GM18519 (cell line): ENCODE measurements around the gene HSBP1L1.

Experiments used
- ATAC-seq: cut with Tn5 transposase; IDR thresholded peaks from one replicate; pipeline ENCODE4 v1.9.1; 2021; ENCODE audit warnings: mild to moderate bottlenecking, moderate library complexity; ENCODE audit not compliant: unreplicated experiment, low FRiP score

HSBP1L1 gene

DNA sequence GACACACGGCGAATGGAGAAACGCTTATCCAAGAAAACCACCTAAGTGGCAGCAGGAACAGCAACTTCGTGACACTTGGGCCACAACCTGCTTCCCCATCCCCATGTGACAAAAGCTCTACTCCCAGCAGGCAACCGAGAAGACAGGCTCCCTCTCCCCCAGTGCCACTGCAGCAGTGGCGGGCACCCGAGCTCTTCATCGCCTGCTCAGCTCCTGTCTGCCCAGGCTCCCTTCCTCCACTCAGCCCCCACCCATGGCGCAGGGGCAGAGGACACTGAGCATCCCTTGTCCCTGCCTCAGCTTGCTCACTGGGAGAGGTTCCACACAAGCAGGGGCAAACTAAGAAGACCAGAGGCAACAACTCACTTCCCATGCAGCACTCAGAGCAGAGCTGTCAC lies 35.9 kb upstream of the HSBP1L1 start:
- ATAC-seq: no peak

- ATAC-seq: no peak
Measured at GRCh38 chr18:79930020-79930642, 34.3 kb upstream of the HSBP1L1 start.

DNA sequence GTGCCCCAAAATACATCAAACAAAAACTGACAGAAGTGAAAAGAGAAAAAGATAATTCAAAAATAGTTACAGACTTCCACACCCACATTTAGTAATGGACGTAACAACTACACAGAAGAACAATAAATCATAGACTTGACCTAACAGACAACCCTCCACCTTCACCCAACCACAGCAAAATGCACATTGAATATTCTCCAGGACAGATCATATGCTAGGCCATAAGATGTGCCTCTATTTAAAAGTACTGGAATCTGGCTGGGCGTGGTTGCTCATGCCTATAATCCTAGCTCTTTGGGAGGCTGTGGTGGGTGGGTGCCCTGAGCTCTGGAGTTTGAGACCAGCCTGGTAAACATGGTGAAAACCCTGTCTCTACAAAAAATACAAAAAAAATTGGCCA lies 33.0 kb upstream of the HSBP1L1 start:
- ATAC-seq: no peak

DNA sequence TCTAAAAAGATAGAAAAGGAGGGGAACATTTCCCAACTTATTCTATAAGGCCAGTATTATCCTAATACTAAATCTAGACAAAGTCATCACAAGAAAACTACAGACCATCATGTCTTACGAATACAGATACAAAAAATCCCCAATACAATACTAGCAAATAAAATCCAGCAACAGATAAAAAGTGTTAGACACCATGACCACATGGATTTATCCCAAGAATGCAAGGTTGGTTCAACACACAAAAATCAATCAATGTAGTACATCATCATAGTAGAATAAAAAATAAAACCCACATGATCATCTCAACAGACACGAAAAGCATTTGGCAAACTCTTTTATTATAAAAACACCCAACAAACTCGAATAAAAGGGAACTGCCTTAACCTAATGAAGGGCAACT lies 31.5 kb upstream of the HSBP1L1 start:
- ATAC-seq: no peak

- no peak for ATAC-seq
Measured at GRCh38 chr18:79933765-79934164, 30.7 kb upstream of the HSBP1L1 start.

- ATAC-seq: no peak
Measured at GRCh38 chr18:79934311-79935097, 29.9 kb upstream of the HSBP1L1 start.

DNA sequence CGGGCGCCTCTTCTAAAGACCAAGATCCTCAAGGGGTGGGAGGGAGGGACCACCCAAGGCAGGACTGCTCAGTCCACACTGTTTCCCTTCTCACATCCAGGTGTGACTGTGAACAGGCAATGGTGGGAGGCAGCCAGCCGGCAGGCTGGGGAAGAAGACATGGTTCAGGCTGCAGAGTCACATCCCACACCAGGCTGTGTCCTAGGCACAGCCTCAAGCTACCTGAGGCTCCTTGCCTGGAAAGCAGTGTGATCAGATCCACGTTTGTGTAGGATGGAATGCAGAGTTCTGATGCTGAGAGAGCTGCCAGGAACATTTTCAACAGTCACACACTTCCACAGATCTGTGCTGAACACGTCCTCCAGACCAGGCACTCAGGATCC lies 29.4 kb upstream of the HSBP1L1 start:
- no peak for ATAC-seq

DNA sequence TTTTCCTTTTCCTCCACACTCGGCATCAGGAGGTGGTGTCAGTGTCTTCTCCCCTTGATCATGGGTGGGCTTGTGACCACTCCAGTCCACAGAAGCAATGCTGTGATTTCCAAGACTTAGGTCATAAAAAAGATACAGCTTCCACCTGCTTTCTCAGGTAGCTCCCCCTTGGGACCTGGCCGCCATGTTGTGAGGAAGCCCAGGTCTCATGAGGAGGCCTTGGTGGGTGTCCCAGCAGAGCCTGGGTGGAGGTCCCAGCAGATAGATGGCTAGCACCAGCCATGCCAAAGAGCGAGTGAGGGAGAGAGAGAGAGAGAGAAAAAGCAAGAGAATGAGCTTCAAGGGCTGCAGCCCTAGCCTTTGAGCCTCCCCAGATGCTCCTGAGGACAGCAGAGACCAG lies 28.9 kb upstream of the HSBP1L1 start:
- no peak for ATAC-seq

DNA sequence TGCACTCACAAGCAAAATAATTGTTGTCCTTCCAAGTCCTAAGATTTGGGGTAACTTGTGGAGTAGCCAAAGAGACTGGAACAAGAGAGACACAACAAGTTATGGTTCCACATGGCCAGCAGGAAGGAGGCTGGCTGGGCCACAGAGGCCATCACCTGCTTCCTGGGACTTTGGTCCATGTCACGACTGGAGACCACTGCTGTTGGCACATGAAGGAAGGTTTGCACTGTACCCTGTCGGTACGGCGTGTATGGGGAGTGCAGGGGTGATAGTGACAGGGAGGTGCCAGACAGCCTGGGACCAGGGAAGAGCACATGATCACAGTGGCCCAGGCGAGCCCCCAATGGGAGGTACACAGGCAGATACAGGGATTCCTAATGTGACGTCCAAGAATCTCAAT lies 28.5 kb upstream of the HSBP1L1 start:
- no peak for ATAC-seq

DNA sequence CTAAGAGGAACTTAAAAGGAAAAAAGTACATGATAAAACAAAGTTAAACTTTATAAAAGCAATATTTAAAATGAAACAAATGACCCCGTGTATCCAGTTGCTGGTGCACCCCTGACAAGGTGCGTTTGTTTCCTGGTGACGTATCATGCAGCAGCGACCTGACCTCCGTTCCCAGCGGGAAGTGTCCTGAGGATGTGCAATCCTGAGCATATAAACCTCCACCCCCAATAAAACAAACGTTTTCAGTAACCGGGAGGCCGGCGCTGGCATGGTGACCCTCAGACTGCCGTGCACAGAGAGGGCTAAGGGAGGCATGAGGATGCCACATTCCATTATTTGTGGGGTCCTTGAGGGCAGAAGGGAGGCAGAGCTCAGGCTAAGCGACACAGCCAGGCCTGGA lies 27.8 kb upstream of the HSBP1L1 start:
- no peak for ATAC-seq

DNA sequence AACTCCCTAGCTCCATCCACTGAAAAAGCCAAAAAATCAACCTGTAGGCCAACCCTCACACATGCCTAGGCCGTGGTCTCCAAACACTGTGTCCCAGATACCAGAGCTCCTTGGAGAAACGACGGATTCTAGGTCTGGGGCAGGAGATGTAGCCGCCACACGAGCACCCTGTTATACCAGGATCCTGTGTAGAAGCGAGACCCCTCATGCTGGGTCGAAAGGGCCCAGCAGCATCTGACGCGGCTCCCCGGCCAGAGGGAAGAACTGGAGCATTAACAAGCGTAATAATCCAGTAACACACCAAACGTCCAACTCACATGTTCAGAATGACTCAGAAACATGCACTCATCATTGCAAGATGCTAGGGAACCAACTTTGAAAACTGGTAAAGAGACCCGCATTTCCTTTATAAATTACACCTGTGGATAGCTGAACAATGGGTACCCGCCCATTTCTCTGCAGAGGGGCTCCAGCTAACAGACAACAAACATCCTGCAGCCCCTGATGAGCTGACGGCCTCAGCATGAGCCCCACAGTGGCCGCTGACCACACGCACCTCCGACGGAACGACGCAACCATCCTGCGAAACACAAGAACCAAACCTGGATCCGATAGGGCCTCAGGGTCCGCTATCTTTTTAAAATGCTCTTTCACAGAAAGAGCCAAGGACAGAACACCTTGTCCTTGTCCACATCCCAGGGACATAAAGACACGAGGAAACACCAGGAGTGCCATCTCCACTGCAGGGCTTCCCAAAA lies 27.2 kb upstream of the HSBP1L1 start:
- ATAC-seq: no peak

DNA sequence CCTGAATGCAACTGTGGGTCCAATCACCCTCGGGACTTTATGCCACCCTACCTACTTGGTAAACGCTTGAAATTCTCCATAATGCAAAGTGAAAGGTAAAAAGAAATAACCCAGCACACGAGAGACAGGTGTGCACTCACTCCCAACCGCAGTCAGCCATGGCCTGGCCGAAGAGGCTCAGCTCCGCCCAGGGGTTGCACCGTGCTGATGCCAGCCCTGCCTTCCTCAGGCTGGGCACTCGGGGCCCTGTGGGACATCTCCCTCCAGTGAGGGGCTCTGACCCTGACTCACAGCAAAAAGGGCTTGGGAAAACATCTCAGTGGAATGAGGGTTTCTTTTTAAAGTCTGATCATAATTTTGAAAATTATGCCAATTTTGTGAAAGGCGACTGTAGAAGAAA lies 26.2 kb upstream of the HSBP1L1 start:
- no peak for ATAC-seq

DNA sequence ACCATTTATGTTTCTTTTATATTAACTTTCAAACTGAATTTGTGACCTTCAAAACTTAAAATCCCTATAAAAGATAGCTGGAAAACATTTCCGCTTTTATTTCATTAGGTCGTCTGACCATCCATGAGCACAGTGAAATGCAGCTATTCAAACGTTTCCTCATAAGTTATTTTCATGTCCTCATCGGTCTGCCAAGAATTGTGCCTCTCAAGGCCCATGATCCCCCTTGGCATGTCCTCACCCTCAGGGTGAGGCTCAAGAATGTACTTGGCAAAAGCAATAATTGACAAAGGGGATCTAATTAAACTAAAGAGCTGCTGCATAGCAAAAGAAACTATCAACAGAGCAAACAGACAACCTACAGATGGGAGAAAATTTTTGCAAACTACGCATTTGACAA lies 25.3 kb upstream of the HSBP1L1 start:
- no peak for ATAC-seq

DNA sequence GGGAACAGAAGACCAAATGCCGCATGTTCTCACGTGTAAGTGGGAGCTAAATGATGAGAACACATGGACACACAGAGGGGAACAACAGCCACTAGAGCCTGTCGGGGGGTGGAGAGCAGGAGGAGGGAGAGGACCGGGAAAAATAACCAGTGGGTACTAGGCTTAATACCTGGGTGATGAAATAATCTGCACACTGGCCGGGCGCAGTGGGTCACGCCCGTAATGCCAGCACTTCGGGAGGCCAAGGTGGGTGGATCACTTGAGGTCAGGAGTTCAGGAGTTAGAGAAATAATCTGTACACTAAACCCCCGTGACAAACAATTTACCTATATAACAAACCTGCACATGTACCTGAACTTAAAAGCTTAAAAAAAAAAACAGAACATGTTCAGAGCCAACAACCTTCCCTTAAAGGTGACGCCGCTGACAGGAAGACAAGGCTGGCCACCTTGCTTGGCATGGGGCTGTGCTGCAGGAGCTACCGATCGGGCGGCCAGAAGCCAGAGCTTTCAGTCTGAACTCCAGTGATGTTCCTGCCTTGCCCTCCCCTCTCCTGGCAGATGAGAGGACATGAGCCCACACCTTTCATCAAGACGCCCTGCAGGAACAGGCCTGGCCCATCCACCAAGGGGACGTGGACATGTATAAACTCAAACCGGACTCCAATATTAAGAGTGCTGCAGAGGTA lies 24.2 kb upstream of the HSBP1L1 start:
- ATAC-seq: no peak

DNA sequence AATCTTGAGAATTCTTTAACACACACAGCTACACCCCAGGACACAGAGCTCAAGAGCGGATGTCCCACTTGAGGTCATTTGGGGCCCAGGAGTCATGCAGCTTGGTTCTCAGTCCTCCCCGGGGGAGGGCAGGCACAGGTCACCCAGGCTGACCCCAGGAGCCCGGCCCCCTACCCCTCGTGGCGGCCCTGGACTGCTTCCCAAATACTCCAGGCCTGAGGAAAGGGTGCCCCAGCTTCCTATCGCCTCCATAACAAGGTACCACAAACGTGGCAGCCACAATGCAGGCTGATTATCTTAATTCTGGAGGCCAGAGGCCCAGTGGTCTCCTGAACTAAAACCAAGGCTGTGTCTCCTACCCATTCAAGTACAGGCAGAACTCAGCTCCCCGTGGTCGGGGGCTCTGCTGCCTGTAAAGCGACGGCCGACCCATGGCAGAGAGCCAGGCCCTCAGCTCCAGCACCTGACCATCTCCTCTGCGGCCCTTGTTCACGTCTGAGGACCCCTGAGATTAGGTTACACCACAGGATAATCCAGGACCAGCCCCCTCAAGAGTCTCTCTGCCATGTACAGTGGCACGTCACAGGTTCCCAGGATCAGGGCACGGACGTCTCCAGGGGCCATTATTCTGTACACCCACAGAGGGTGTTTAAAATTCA lies 23.5 kb upstream of the HSBP1L1 start:
- ATAC-seq: no peak

GRCh38 chr18:79941473-79942119 lies 22.8 kb upstream of the HSBP1L1 start:
- ATAC-seq: no peak

DNA sequence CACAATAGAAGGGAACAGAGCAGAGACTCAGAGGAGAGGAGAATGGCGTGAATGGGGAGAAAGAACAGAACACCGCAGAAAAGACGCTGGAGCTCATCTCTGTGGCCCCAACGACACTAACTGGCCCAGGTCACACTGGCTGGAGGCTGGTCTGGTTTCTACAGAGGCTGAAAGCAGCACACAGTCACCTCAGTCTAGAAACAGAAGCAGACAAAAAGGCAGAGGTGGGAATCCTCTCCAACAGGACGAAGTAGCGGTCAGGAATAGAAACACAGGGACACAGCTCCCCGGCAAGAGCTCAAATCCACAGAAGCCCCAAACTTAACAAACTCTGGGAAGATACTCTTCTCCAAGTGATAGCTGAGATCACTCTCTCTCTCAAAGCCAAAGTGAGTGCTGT lies 22.2 kb upstream of the HSBP1L1 start:
- no peak for ATAC-seq

GRCh38 chr18:79942786-79943607 lies 21.4 kb upstream of the HSBP1L1 start:
- no peak for ATAC-seq

DNA sequence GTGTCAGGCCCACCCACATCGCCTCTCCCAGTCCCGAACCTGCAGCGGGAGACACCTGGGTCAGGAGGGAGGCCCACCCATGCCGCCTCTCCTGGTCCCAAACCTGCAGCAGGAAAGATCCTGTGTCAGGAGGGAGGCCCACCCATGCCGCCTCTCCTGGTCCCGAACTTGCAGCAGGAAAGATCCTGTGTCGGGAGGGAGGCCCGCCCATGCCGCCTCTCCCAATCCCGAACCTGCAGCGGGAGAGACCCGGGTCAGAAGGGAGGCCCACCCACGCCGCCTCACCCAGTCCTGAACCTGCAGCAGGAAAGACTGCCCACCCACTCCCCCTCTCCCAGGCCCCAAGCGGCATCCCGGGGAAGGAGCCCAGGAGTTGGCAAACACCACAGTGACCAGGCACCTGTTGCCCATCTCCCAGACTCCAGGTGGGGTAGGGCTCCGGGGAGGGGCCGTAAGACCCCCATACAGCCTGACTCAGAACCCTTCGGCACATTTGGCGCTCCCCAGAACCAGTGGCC lies 20.8 kb upstream of the HSBP1L1 start:
- ATAC-seq: no peak
